SK-N-SH treated with all-trans-retinoic acid at 6 μM for 48 hours (cell line): Measurements from ENCODE around the gene SLC13A3.

Source experiments
- ATAC-seq: fragments of 200-7000 bp; cut with Tn5 transposase; 3 replicates; pipeline ENCODE4 v1.9.1; 2020; ENCODE audit warnings: mild to moderate bottlenecking, moderate library complexity
- ARNTL ChIP-seq: fragments of 450-650 bp; formaldehyde crosslinking; IDR thresholded peaks from 2 replicates; pipeline ENCODE4 v1.5.0; 2020; ENCODE audit warnings: low read depth, mild to moderate bottlenecking, moderate library complexity, borderline replicate concordance
- CSDC2 ChIP-seq: fragments of 250-450 bp; sonication (Bioruptor Pico); IDR thresholded peaks from 2 replicates; pipeline ENCODE4 v1.5.0; 2020; ENCODE audit warnings: mild to moderate bottlenecking, moderate library complexity
- ESRRG ChIP-seq: fragments of 250-450 bp; sonication (Bioruptor Pico); IDR thresholded peaks from 2 replicates; pipeline ENCODE4 v1.6.1; 2021; ENCODE audit warnings: mild to moderate bottlenecking
- GLIS3 ChIP-seq: fragments of 250-450 bp; sonication (Bioruptor Pico); IDR thresholded peaks from 2 replicates; pipeline ENCODE4 v1.5.0; 2020; ENCODE audit warnings: mild to moderate bottlenecking, moderate library complexity
- ISL1 ChIP-seq: fragments of 250-450 bp; sonication (Bioruptor Pico); IDR thresholded peaks from 2 replicates; pipeline ENCODE4 v2.1.2; 2022; ENCODE audit warnings: mild to moderate bottlenecking, moderate library complexity
- OSR1 ChIP-seq: fragments of 250-450 bp; sonication (Bioruptor Pico); IDR thresholded peaks from 2 replicates; pipeline ENCODE4 v1.8.0; 2022; ENCODE audit warnings: moderate library complexity, mild to moderate bottlenecking, inconsistent platforms
- PPARA ChIP-seq: fragments of 250-450 bp; sonication (Bioruptor Pico); IDR thresholded peaks from 2 replicates; pipeline ENCODE4 v1.5.0; 2020; ENCODE audit warnings: mild to moderate bottlenecking, borderline replicate concordance
- RARB ChIP-seq: fragments of 250-450 bp; sonication (Bioruptor Pico); IDR thresholded peaks from 2 replicates; pipeline ENCODE4 v1.8.0; 2021; ENCODE audit warnings: mild to moderate bottlenecking, moderate library complexity
- SNAI2 ChIP-seq: fragments of 250-450 bp; sonication (Bioruptor Pico); IDR thresholded peaks from 2 replicates; pipeline ENCODE4 v1.5.0; 2020; ENCODE audit warnings: mild to moderate bottlenecking, moderate library complexity
- TCF4 ChIP-seq: fragments of 250-450 bp; sonication (Bioruptor Pico); IDR thresholded peaks from 2 replicates; pipeline ENCODE4 v1.8.0; 2021; ENCODE audit warnings: mild to moderate bottlenecking, moderate library complexity, borderline replicate concordance
- TOX ChIP-seq: fragments of 250-450 bp; sonication (Bioruptor Pico); IDR thresholded peaks from 2 replicates; pipeline ENCODE4 v1.8.0; 2021; ENCODE audit warnings: mild to moderate bottlenecking, moderate library complexity, borderline replicate concordance
- ZC3H10 ChIP-seq: fragments of 250-450 bp; sonication (Bioruptor Pico); IDR thresholded peaks from 2 replicates; pipeline ENCODE4 v1.5.1; 2021; ENCODE audit warnings: mild to moderate bottlenecking, moderate library complexity
- ZFP3 ChIP-seq: fragments of 250-450 bp; sonication (Bioruptor Pico); IDR thresholded peaks from 2 replicates; pipeline ENCODE4 v1.5.0; 2020; ENCODE audit warnings: mild to moderate bottlenecking, moderate library complexity
- ZFP30 ChIP-seq: fragments of 450-650 bp; formaldehyde crosslinking; IDR thresholded peaks from 2 replicates; pipeline ENCODE4 v1.5.0; 2022; ENCODE audit warnings: mild to moderate bottlenecking, moderate library complexity
- ZNF565 ChIP-seq: fragments of 450-650 bp; formaldehyde crosslinking; conservative IDR thresholded peaks from 2 replicates; pipeline ENCODE4 v1.5.0; 2020; ENCODE audit warnings: low read depth, mild to moderate bottlenecking, moderate library complexity
- ZNF70 ChIP-seq: fragments of 450-650 bp; formaldehyde crosslinking; IDR thresholded peaks from 2 replicates; pipeline ENCODE4 v1.5.0; 2020; ENCODE audit warnings: mild to moderate bottlenecking, moderate library complexity
- ZNF8 ChIP-seq: fragments of 450-650 bp; formaldehyde crosslinking; IDR thresholded peaks from 2 replicates; pipeline ENCODE4 v1.5.0; 2020; ENCODE audit warnings: mild to moderate bottlenecking, moderate library complexity
- TF ChIP-seq, protein P1 (sequence below): fragments of 250-450 bp; sonication (Bioruptor Pico); IDR thresholded peaks from 2 replicates; pipeline ENCODE4 v1.8.0; 2021; ENCODE audit warnings: low read depth, mild to moderate bottlenecking, moderate library complexity, borderline replicate concordance
- TF ChIP-seq, protein P2 (sequence below): fragments of 250-450 bp; sonication (Bioruptor Pico); IDR thresholded peaks from 2 replicates; pipeline ENCODE4 v1.5.0; 2020; ENCODE audit warnings: mild to moderate bottlenecking, moderate library complexity
- TF ChIP-seq, protein P3 (sequence below): fragments of 250-450 bp; sonication (Bioruptor Pico); IDR thresholded peaks from 2 replicates; pipeline ENCODE4 v1.5.1; 2021; ENCODE audit warnings: mild to moderate bottlenecking, moderate library complexity
- TF ChIP-seq, protein P4 (sequence below): fragments of 250-450 bp; sonication (Bioruptor Pico); IDR thresholded peaks from 2 replicates; pipeline ENCODE4 v1.8.0; 2020; ENCODE audit warnings: mild to moderate bottlenecking, moderate library complexity, borderline replicate concordance
- TF ChIP-seq, protein P5 (sequence below): fragments of 250-450 bp; sonication (Bioruptor Pico); IDR thresholded peaks from 2 replicates; pipeline ENCODE4 v1.5.1; 2020; ENCODE audit warnings: low read depth, mild to moderate bottlenecking, moderate library complexity

SLC13A3 gene

DNA sequence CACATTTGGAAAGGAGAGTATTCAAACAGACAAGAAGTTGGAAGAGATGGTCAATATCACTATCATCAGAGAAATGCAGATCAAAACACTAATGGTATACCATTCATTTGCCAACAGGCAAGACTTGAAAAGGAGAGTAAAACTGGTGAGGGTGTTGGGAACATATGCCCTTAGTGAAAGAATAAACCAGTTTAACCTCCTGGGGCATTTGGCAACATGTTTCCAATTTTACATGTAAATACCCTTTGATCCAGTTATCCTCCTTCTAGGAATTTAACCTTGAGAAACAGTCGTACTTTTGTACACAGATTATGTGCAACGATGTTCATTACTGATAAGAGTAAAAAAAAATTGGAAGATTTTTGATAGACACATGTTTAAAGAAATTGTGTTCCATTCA, 66.8 kb downstream of the SLC13A3 start:
- no peak for TF ChIP-seq TOX
- TF ChIP-seq ARNTL (CRISPR knock-in tag) = no peak
- TF ChIP-seq, protein P1, sequence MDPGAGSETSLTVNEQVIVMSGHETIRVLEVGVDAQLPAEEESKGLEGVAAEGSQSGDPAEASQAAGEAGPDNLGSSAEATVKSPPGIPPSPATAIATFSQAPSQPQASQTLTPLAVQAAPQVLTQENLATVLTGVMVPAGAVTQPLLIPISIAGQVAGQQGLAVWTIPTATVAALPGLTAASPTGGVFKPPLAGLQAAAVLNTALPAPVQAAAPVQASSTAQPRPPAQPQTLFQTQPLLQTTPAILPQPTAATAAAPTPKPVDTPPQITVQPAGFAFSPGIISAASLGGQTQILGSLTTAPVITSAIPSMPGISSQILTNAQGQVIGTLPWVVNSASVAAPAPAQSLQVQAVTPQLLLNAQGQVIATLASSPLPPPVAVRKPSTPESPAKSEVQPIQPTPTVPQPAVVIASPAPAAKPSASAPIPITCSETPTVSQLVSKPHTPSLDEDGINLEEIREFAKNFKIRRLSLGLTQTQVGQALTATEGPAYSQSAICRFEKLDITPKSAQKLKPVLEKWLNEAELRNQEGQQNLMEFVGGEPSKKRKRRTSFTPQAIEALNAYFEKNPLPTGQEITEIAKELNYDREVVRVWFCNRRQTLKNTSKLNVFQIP (CRISPR knock-in tag) = no peak
- TF ChIP-seq ZNF8 (CRISPR knock-in tag) = no peak
- TF ChIP-seq, protein P2, sequence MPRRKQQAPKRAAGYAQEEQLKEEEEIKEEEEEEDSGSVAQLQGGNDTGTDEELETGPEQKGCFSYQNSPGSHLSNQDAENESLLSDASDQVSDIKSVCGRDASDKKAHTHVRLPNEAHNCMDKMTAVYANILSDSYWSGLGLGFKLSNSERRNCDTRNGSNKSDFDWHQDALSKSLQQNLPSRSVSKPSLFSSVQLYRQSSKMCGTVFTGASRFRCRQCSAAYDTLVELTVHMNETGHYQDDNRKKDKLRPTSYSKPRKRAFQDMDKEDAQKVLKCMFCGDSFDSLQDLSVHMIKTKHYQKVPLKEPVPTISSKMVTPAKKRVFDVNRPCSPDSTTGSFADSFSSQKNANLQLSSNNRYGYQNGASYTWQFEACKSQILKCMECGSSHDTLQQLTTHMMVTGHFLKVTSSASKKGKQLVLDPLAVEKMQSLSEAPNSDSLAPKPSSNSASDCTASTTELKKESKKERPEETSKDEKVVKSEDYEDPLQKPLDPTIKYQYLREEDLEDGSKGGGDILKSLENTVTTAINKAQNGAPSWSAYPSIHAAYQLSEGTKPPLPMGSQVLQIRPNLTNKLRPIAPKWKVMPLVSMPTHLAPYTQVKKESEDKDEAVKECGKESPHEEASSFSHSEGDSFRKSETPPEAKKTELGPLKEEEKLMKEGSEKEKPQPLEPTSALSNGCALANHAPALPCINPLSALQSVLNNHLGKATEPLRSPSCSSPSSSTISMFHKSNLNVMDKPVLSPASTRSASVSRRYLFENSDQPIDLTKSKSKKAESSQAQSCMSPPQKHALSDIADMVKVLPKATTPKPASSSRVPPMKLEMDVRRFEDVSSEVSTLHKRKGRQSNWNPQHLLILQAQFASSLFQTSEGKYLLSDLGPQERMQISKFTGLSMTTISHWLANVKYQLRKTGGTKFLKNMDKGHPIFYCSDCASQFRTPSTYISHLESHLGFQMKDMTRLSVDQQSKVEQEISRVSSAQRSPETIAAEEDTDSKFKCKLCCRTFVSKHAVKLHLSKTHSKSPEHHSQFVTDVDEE (CRISPR knock-in tag) = no peak
- no peak for TF ChIP-seq TCF4 (CRISPR knock-in tag)
- TF ChIP-seq, all 23 proteins: peak for 0
- ATAC-seq = no peak

DNA sequence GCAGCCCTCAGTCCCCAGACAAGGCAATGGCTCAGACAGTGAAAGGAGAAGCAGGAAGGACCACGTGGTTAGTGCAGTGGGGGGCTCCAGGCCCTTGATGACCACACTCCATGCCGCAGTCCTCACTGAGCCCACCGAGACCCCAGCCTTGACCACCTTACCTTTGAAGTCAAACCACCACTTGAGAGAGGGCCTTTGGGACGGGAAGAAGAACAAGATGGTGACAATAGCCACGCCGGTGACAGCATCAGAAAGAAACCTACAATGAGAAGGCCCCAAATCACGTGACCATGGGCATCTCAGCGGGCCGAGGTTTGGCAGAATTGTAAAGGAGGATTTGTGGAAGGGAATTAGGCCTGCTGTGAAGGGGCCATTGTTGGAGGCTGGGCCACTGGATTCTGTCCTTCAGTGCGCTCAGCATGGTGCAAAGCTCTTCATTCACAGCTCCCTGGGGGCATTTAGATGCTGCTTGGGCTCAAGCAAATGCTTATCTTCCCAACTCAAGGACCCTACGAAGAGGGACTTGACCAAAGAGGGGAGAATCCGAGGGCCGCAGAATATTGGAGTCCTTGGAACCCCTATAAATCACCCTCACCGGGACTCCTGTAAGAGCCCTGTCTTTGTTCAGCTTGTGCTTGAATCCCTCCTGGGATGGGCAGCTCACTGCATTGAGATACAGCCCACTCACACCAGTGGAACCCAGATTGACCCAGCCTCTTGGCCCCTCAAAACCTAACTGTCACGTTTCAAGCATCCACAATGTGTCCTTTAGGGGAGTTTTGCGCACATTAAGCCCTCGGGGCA, 67.6 kb downstream of the SLC13A3 start:
- TF ChIP-seq, protein P3, sequence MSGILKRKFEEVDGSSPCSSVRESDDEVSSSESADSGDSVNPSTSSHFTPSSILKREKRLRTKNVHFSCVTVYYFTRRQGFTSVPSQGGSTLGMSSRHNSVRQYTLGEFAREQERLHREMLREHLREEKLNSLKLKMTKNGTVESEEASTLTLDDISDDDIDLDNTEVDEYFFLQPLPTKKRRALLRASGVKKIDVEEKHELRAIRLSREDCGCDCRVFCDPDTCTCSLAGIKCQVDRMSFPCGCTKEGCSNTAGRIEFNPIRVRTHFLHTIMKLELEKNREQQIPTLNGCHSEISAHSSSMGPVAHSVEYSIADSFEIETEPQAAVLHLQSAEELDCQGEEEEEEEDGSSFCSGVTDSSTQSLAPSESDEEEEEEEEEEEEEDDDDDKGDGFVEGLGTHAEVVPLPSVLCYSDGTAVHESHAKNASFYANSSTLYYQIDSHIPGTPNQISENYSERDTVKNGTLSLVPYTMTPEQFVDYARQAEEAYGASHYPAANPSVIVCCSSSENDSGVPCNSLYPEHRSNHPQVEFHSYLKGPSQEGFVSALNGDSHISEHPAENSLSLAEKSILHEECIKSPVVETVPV (CRISPR knock-in tag) = no peak
- TF ChIP-seq ZFP3 (no peak), ZFP30 (CRISPR knock-in tag) (no peak), ZNF70 (CRISPR knock-in tag) (no peak), ISL1 (CRISPR knock-in tag) (no peak), ESRRG (CRISPR knock-in tag) (no peak), TOX (no peak), CSDC2 (CRISPR knock-in tag) (no peak), PPARA (CRISPR knock-in tag) (no peak)
- TF ChIP-seq, protein P4, sequence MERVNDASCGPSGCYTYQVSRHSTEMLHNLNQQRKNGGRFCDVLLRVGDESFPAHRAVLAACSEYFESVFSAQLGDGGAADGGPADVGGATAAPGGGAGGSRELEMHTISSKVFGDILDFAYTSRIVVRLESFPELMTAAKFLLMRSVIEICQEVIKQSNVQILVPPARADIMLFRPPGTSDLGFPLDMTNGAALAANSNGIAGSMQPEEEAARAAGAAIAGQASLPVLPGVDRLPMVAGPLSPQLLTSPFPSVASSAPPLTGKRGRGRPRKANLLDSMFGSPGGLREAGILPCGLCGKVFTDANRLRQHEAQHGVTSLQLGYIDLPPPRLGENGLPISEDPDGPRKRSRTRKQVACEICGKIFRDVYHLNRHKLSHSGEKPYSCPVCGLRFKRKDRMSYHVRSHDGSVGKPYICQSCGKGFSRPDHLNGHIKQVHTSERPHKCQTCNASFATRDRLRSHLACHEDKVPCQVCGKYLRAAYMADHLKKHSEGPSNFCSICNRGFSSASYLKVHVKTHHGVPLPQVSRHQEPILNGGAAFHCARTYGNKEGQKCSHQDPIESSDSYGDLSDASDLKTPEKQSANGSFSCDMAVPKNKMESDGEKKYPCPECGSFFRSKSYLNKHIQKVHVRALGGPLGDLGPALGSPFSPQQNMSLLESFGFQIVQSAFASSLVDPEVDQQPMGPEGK = no peak
- TF ChIP-seq, protein P1 (CRISPR knock-in tag) = no peak
- TF ChIP-seq, all 23 proteins: peak for 0
- ATAC-seq = no peak

DNA sequence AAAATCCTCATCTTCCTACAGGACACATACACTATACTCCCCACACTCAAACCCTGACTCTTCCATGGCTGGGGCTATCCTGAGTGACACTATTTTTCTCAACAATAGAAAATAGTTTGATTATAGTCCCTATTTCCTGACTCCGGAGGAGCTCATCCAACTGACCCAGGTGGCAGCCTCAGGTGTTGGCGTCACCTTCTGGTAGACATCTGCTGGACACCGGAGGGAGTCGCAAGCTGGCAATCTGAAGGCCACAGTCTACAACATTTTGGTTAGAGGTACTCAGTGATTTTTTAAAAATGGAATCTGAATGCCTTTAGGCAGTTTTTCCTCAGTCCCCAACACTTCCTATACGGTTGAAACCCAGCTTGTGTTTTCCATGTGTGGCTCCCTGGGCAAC, 68.6 kb downstream of the SLC13A3 start:
- no peak for TF ChIP-seq OSR1 (CRISPR knock-in tag)
- TF ChIP-seq ZNF70 (CRISPR knock-in tag) = no peak
- no peak for TF ChIP-seq GLIS3 (CRISPR knock-in tag)
- TF ChIP-seq, protein P3 (CRISPR knock-in tag) = no peak
- TF ChIP-seq ZNF565 (CRISPR knock-in tag) = no peak
- TF ChIP-seq ZFP30 (CRISPR knock-in tag) = no peak
- no peak for TF ChIP-seq RARB (CRISPR knock-in tag)
- no peak for TF ChIP-seq CSDC2 (CRISPR knock-in tag)
- TF ChIP-seq, protein P5, sequence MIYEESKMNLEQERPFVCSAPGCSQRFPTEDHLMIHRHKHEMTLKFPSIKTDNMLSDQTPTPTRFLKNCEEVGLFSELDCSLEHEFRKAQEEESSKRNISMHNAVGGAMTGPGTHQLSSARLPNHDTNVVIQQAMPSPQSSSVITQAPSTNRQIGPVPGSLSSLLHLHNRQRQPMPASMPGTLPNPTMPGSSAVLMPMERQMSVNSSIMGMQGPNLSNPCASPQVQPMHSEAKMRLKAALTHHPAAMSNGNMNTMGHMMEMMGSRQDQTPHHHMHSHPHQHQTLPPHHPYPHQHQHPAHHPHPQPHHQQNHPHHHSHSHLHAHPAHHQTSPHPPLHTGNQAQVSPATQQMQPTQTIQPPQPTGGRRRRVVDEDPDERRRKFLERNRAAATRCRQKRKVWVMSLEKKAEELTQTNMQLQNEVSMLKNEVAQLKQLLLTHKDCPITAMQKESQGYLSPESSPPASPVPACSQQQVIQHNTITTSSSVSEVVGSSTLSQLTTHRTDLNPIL (CRISPR knock-in tag) = no peak
- no peak for TF ChIP-seq PPARA (CRISPR knock-in tag)
- TF ChIP-seq TOX = no peak
- TF ChIP-seq, protein P4 = no peak
- TF ChIP-seq ZC3H10 (CRISPR knock-in tag) = no peak
- TF ChIP-seq SNAI2 = no peak
- TF ChIP-seq ZFP3 = no peak
- TF ChIP-seq ESRRG (CRISPR knock-in tag) = no peak
- TF ChIP-seq ZNF8 (CRISPR knock-in tag) = no peak
- ATAC-seq = no peak
